Measurements from ENCODE around the gene SNRPD2.

SNRPD2 gene

GRCh38 chr19:45664575-45664974 lies 27.2 kb downstream of the SNRPD2 start:
- Histone ChIP-seq H3K9me3 (ENCODE audit: insufficient read depth, low read depth, low read length) (no peaks in the 10 kb centered on the region), H3K27me3 (ENCODE audit: insufficient read depth, low read length, poor library complexity, severe bottlenecking) (no peaks in the 10 kb centered on the region), H4K20me1 (ENCODE audit: insufficient read depth, low read length, poor library complexity, severe bottlenecking) (no peaks in the 10 kb centered on the region), H2AFZ (ENCODE audit: low read length) (no peak overlapping the region; the same call in 1 of the 2 replicates), H3K9me2 (replicated peaks; ENCODE audit: low read depth, low read length) (no peaks in the 10 kb centered on the region), H3K9ac (ENCODE audit: low read depth, low read length, poor library complexity, severe bottlenecking) (peak overlapping the region; percentile 37), H3K36me3 (ENCODE audit: insufficient read depth, low read length) (no peaks in the 10 kb centered on the region), H3K4me1 (ENCODE audit: insufficient read depth, low read length, poor library complexity, severe bottlenecking) (peaks cover 21% of the 10 kb centered on the region), H3K79me2 (ENCODE audit: insufficient read depth, low read length) (no peaks in the 10 kb centered on the region), H3F3A (ENCODE audit: low read depth) (no peaks in the 10 kb centered on the region), H3K4me2 (ENCODE audit: low read depth, low read length, poor library complexity, severe bottlenecking) (peak overlapping the region; percentile 43), H3K4me3 (ENCODE audit: low read length, poor library complexity, severe bottlenecking) (no peak overlapping the region)
- TF ChIP-seq CTCF (conservative IDR thresholded peaks at IDR 0.05; ENCODE audit: low read length) (no peak), EZH2phosphoT487 (IDR thresholded peaks at IDR 0.05; ENCODE audit: borderline replicate concordance) (no peak)

- H3K79me2 ChIP-seq (ENCODE audit: insufficient read depth, low read length): no peaks in the 10 kb centered on the region
- H3F3A ChIP-seq (ENCODE audit: low read depth): no peaks in the 10 kb centered on the region
- peak overlapping the region; percentile 43 for H3K4me2 ChIP-seq (ENCODE audit: low read depth, low read length, poor library complexity, severe bottlenecking)
- no peaks in the 10 kb centered on the region for H3K9me2 ChIP-seq (replicated peaks; ENCODE audit: low read depth, low read length)
- TF ChIP-seq EZH2phosphoT487 (IDR thresholded peaks at IDR 0.05; ENCODE audit: borderline replicate concordance) (no peak), CTCF (conservative IDR thresholded peaks at IDR 0.05; ENCODE audit: low read length) (no peak)
- peak overlapping the region; percentile 37 for H3K9ac ChIP-seq (ENCODE audit: low read depth, low read length, poor library complexity, severe bottlenecking)
- peaks cover 18% of the 10 kb centered on the region for H3K4me1 ChIP-seq (ENCODE audit: insufficient read depth, low read length, poor library complexity, severe bottlenecking)
- H3K36me3 ChIP-seq (ENCODE audit: insufficient read depth, low read length): no peaks in the 10 kb centered on the region
- H2AFZ ChIP-seq (ENCODE audit: low read length): peak overlapping the region; percentile 69
- no peaks in the 10 kb centered on the region for H3K27me3 ChIP-seq (ENCODE audit: insufficient read depth, low read length, poor library complexity, severe bottlenecking)
- no peak overlapping the region for H3K4me3 ChIP-seq (ENCODE audit: low read length, poor library complexity, severe bottlenecking)
- no peaks in the 10 kb centered on the region for H4K20me1 ChIP-seq (ENCODE audit: insufficient read depth, low read length, poor library complexity, severe bottlenecking)
- no peaks in the 10 kb centered on the region for H3K9me3 ChIP-seq (ENCODE audit: insufficient read depth, low read depth, low read length)
Measured at GRCh38 chr19:45663800-45664199, 28.0 kb downstream of the SNRPD2 start.

DNA sequence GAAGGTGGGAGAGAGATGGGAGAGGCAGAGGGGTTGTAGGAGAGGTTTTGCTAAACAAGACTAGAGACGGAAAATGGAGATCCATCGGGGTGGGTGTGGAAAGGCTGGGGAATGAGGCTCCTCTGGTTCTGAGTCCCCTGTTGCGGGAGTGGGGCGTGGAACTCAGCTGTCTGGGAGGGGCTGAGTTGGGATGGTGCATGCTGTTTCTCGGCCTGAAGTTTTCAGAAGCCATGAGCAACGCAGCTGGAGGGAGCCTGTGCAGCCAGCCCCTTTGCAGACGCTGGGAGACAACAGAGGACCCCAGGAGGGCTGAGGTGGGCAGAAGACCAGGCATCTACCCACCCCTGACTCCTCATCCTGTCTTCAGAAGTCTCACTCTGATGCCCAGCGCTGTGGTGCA lies 31.1 kb downstream of the SNRPD2 start:
- no peak overlapping the region for H3K9ac ChIP-seq (ENCODE audit: low read depth, low read length, poor library complexity, severe bottlenecking)
- H3K9me2 ChIP-seq (replicated peaks; ENCODE audit: low read depth, low read length): no peaks in the 10 kb centered on the region
- TF ChIP-seq EZH2phosphoT487 (IDR thresholded peaks at IDR 0.05; ENCODE audit: borderline replicate concordance) (no peak), CTCF (conservative IDR thresholded peaks at IDR 0.05; ENCODE audit: low read length) (no peak)
- peaks cover 7% of the 10 kb centered on the region for H3K4me1 ChIP-seq (ENCODE audit: insufficient read depth, low read length, poor library complexity, severe bottlenecking)
- H3K9me3 ChIP-seq (ENCODE audit: insufficient read depth, low read depth, low read length): no peaks in the 10 kb centered on the region
- H2AFZ ChIP-seq (ENCODE audit: low read length): no peak overlapping the region
- H3K4me3 ChIP-seq (ENCODE audit: low read length, poor library complexity, severe bottlenecking): no peak overlapping the region
- H4K20me1 ChIP-seq (ENCODE audit: insufficient read depth, low read length, poor library complexity, severe bottlenecking): no peaks in the 10 kb centered on the region
- H3K79me2 ChIP-seq (ENCODE audit: insufficient read depth, low read length): no peaks in the 10 kb centered on the region
- H3K36me3 ChIP-seq (ENCODE audit: insufficient read depth, low read length): no peaks in the 10 kb centered on the region
- no peaks in the 10 kb centered on the region for H3K27me3 ChIP-seq (ENCODE audit: insufficient read depth, low read length, poor library complexity, severe bottlenecking)
- no peaks in the 10 kb centered on the region for H3F3A ChIP-seq (ENCODE audit: low read depth)
- H3K4me2 ChIP-seq (ENCODE audit: low read depth, low read length, poor library complexity, severe bottlenecking): no peak overlapping the region

Data from Loucy (cell line).